IPS-18a (cell line): Measurements from ENCODE around the gene ACR.

Source experiments
- H3K27ac ChIP-seq: one replicate; pipeline ENCODE4 v1.5.1; 2013; ENCODE audit warnings: low read length
- H3K27me3 ChIP-seq: one replicate; pipeline ENCODE4 v1.6.1; 2013; ENCODE audit warnings: mild to moderate bottlenecking, low read length; ENCODE audit not compliant: control insufficient read depth, insufficient read depth
- H3K36me3 ChIP-seq: one replicate; pipeline ENCODE4 v1.6.1; 2013; ENCODE audit warnings: low read depth, low read length; ENCODE audit not compliant: control insufficient read depth
- H3K4me1 ChIP-seq: one replicate; pipeline ENCODE4 v1.6.1; 2013; ENCODE audit warnings: low read depth, low read length; ENCODE audit not compliant: control insufficient read depth
- H3K4me3 ChIP-seq: one replicate; pipeline ENCODE4 v1.5.1; 2013; ENCODE audit warnings: low read length
- H3K9ac ChIP-seq: one replicate; pipeline ENCODE4 v1.6.1; 2013; ENCODE audit warnings: mild to moderate bottlenecking, low read length, moderate library complexity
- H3K9me3 ChIP-seq: one replicate; pipeline ENCODE4 v1.6.1; 2013; ENCODE audit warnings: low read depth, low read length; ENCODE audit not compliant: control insufficient read depth

ACR gene

GRCh38 chr22:50737728-50738648 is at the start of gene ACR:
Gene ACR (plus strand): TSS chr22:50738204. CDS start chr22:50738236, 32 bp downstream.
- Histone ChIP-seq H3K36me3 (no peaks in the 10 kb centered on the region), H3K4me3 (no peak within 1 kb of the TSS), H3K4me1 (no peaks in the 10 kb centered on the region), H3K27ac (no peak within 1 kb of the TSS), H3K9me3 (no peaks in the 10 kb centered on the region), H3K27me3 (peaks cover 12% of the 10 kb centered on the region), H3K9ac (no peak within 1 kb of the TSS)

- no peak overlapping the region for H3K9ac ChIP-seq
- H3K4me1 ChIP-seq: no peaks in the 10 kb centered on the region
- no peaks in the 10 kb centered on the region for H3K27me3 ChIP-seq
- no peaks in the 10 kb centered on the region for H3K9me3 ChIP-seq
- no peaks in the 10 kb centered on the region for H3K36me3 ChIP-seq
- no peak overlapping the region for H3K4me3 ChIP-seq
- no peak overlapping the region for H3K27ac ChIP-seq
These were observed 49.6 kb upstream of the ACR start for GRCh38 chr22:50688448-50688847.

- H3K4me3 ChIP-seq: no peak overlapping the region
- H3K9me3 ChIP-seq: no peaks in the 10 kb centered on the region
- no peak overlapping the region for H3K9ac ChIP-seq
- H3K27ac ChIP-seq: no peak overlapping the region
- no peaks in the 10 kb centered on the region for H3K27me3 ChIP-seq
- H3K4me1 ChIP-seq: no peaks in the 10 kb centered on the region
- no peaks in the 10 kb centered on the region for H3K36me3 ChIP-seq
These were observed 46.5 kb upstream of the ACR start for GRCh38 chr22:50691521-50691920.

- Histone ChIP-seq H3K4me1 (no peaks in the 10 kb centered on the region), H3K27me3 (peaks cover 9% of the 10 kb centered on the region), H3K9me3 (no peaks in the 10 kb centered on the region), H3K36me3 (no peaks in the 10 kb centered on the region), H3K27ac (no peak overlapping the region), H3K9ac (no peak overlapping the region), H3K4me3 (no peak overlapping the region)
These were observed 44.5 kb upstream of the ACR start for GRCh38 chr22:50693462-50693861.

- Histone ChIP-seq H3K4me1 (no peaks in the 10 kb centered on the region), H3K9me3 (no peaks in the 10 kb centered on the region), H3K27ac (no peak overlapping the region), H3K4me3 (no peak overlapping the region), H3K36me3 (no peaks in the 10 kb centered on the region), H3K9ac (no peak overlapping the region), H3K27me3 (peaks cover 16% of the 10 kb centered on the region)
These were observed 43.9 kb upstream of the ACR start for GRCh38 chr22:50694099-50694605.

- H3K27ac ChIP-seq: no peak overlapping the region
- no peak overlapping the region for H3K4me3 ChIP-seq
- no peaks in the 10 kb centered on the region for H3K36me3 ChIP-seq
- peaks cover 17% of the 10 kb centered on the region for H3K27me3 ChIP-seq
- H3K9ac ChIP-seq: no peak overlapping the region
- H3K4me1 ChIP-seq: no peaks in the 10 kb centered on the region
- no peaks in the 10 kb centered on the region for H3K9me3 ChIP-seq
These were observed 43.1 kb upstream of the ACR start for GRCh38 chr22:50694766-50695420.

GRCh38 chr22:50695421-50696250 is 42.4 kb upstream of the ACR start:
- Histone ChIP-seq H3K36me3 (no peaks in the 10 kb centered on the region), H3K27ac (no peak overlapping the region), H3K9ac (no peak overlapping the region), H3K4me1 (no peaks in the 10 kb centered on the region), H3K4me3 (no peak overlapping the region), H3K27me3 (peaks cover 17% of the 10 kb centered on the region), H3K9me3 (no peaks in the 10 kb centered on the region)

GRCh38 chr22:50696251-50696798 is 41.7 kb upstream of the ACR start:
- Histone ChIP-seq H3K4me1 (no peaks in the 10 kb centered on the region), H3K36me3 (no peaks in the 10 kb centered on the region), H3K4me3 (no peak overlapping the region), H3K9ac (no peak overlapping the region), H3K27me3 (peaks cover 17% of the 10 kb centered on the region), H3K27ac (no peak overlapping the region), H3K9me3 (no peaks in the 10 kb centered on the region)

- Histone ChIP-seq H3K9ac (no peak overlapping the region), H3K4me1 (no peaks in the 10 kb centered on the region), H3K27me3 (peaks cover 17% of the 10 kb centered on the region), H3K27ac (no peak overlapping the region), H3K9me3 (no peaks in the 10 kb centered on the region), H3K36me3 (no peaks in the 10 kb centered on the region), H3K4me3 (peak overlapping the region; percentile 32)
These were observed 41.0 kb upstream of the ACR start for GRCh38 chr22:50696799-50697561.

- H3K36me3 ChIP-seq: no peaks in the 10 kb centered on the region
- peak overlapping the region; percentile 27 for H3K4me3 ChIP-seq
- no peaks in the 10 kb centered on the region for H3K9me3 ChIP-seq
- peaks cover 17% of the 10 kb centered on the region for H3K27me3 ChIP-seq
- H3K27ac ChIP-seq: no peak overlapping the region
- H3K9ac ChIP-seq: no peak overlapping the region
- H3K4me1 ChIP-seq: no peaks in the 10 kb centered on the region
These were observed 40.1 kb upstream of the ACR start for GRCh38 chr22:50697667-50698506.
